Measurements from ENCODE around the gene MSH6. TPM values are rescaled to one million over a fixed set of nuclear protein-coding genes. Genes with fewer than 3 reads are reported as not detected.

MSH6 gene
- total RNA-seq, 2 donors from 2014 or later, result 25.7 to 67.4 TPM

DNA sequence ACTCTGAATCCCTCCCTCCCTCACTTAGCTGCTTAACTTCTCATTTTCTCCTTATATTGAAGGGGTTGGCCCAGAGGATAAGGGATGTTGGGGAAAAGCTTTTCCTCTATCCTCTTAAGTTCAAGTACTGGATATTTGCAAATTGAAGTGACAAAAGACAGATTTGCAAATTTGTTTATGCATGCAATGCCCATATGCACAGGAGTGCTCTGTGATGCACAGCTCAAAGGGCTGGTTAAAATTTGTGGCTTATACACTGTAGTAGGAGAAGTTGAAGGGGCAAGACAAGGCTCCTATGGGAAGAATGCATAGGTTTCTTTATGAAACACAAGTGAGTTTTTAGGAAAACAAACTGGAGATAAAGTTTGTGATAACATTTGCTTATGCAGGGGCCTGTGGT lies 8.4 kb upstream of the MSH6 start:
- Histone ChIP-seq H3K9me3 (no peaks in the 10 kb centered on the region), H3K27me3 (no peaks in the 10 kb centered on the region), H3K36me3 (no peaks in the 10 kb centered on the region), H3K9ac (ENCODE audit: low read depth in 2 of 2, low read length in 2 of 2) (no peak overlapping the region), H3K4me3 (no peak overlapping the region), H3K4me1 (no peaks in the 10 kb centered on the region), H3K27ac (no peak overlapping the region)
- intact Hi-C loops (cut with DNase I), result no loop called here
- no peak for DNase-seq
- TF ChIP-seq, protein P1, sequence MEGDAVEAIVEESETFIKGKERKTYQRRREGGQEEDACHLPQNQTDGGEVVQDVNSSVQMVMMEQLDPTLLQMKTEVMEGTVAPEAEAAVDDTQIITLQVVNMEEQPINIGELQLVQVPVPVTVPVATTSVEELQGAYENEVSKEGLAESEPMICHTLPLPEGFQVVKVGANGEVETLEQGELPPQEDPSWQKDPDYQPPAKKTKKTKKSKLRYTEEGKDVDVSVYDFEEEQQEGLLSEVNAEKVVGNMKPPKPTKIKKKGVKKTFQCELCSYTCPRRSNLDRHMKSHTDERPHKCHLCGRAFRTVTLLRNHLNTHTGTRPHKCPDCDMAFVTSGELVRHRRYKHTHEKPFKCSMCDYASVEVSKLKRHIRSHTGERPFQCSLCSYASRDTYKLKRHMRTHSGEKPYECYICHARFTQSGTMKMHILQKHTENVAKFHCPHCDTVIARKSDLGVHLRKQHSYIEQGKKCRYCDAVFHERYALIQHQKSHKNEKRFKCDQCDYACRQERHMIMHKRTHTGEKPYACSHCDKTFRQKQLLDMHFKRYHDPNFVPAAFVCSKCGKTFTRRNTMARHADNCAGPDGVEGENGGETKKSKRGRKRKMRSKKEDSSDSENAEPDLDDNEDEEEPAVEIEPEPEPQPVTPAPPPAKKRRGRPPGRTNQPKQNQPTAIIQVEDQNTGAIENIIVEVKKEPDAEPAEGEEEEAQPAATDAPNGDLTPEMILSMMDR (IDR thresholded peaks at IDR 0.05), result no peak

- H3K9ac ChIP-seq (ENCODE audit: low read depth in 2 of 2, low read length in 2 of 2), result no peak overlapping the region
- peaks cover 6% of the 10 kb centered on the region for H3K4me1 ChIP-seq
- no peaks in the 10 kb centered on the region for H3K9me3 ChIP-seq
- DNase-seq, result no peak
- H3K36me3 ChIP-seq, result no peaks in the 10 kb centered on the region
- H3K27me3 ChIP-seq, result no peaks in the 10 kb centered on the region
- no peak overlapping the region for H3K27ac ChIP-seq
- TF ChIP-seq, protein P1 (IDR thresholded peaks at IDR 0.05), result no peak
- intact Hi-C loops (cut with DNase I), result no loop called here
- no peak overlapping the region for H3K4me3 ChIP-seq
Measured at GRCh38 chr2:47777277-47777937, 5.5 kb upstream of the MSH6 start.

- no peaks in the 10 kb centered on the region for H3K36me3 ChIP-seq
- intact Hi-C loops (cut with DNase I), result no loop called here
- H3K27ac ChIP-seq, result no peak overlapping the region
- H3K4me3 ChIP-seq, result no peak overlapping the region
- no peaks in the 10 kb centered on the region for H3K9me3 ChIP-seq
- DNase-seq, result no peak
- TF ChIP-seq, protein P1 (IDR thresholded peaks at IDR 0.05), result no peak
- peaks cover 6% of the 10 kb centered on the region for H3K4me1 ChIP-seq
- no peak overlapping the region for H3K9ac ChIP-seq (ENCODE audit: low read depth in 2 of 2, low read length in 2 of 2)
- no peaks in the 10 kb centered on the region for H3K27me3 ChIP-seq
Measured at GRCh38 chr2:47778698-47779425, 4.1 kb upstream of the MSH6 start.

GRCh38 chr2:47779426-47779790 lies 3.5 kb upstream of the MSH6 start:
- Histone ChIP-seq H3K4me3 (no peak overlapping the region), H3K4me1 (peaks cover 6% of the 10 kb centered on the region), H3K9me3 (no peaks in the 10 kb centered on the region), H3K36me3 (no peaks in the 10 kb centered on the region), H3K9ac (ENCODE audit: low read depth in 2 of 2, low read length in 2 of 2) (no peak overlapping the region), H3K27ac (no peak overlapping the region), H3K27me3 (no peaks in the 10 kb centered on the region)
- DNase-seq, result no peak
- TF ChIP-seq, protein P1 (IDR thresholded peaks at IDR 0.05), result no peak
- intact Hi-C loops (cut with DNase I), result no loop called here

DNA sequence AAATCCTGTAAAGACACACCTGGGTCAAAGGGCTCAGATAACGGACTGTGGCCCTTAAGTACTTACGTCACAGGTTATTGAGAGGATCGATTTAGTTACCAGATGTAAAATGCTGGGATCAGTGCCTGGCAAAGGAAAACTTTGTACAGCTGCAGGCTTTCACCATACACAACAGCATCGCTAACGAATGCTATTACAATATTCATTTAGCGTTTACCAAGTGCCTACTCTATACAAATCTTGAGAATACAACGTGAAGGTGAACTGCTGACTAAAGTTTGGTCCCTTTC lies 619 bp upstream of the MSH6 start:
- Histone ChIP-seq H3K9ac (ENCODE audit: low read depth in 2 of 2, low read length in 2 of 2) (peak overlapping the region; percentile 72 to 91), H3K4me1 (peaks cover 6% of the 10 kb centered on the region), H3K27me3 (no peaks in the 10 kb centered on the region), H3K9me3 (no peaks in the 10 kb centered on the region), H3K36me3 (no peaks in the 10 kb centered on the region), H3K4me3 (peak overlapping the region; percentile 89), H3K27ac (peak overlapping the region; percentile 99)
- TF ChIP-seq, protein P1 (IDR thresholded peaks at IDR 0.05), result no peak
- intact Hi-C loops (cut with DNase I), result no loop called here
- DNase-seq, result no peak

Data from colonic mucosa (tissue), 4 donors.